Astrocyte (in vitro differentiated cells and primary cell): Measurements from ENCODE around the gene MCAM.

Experiments
- CTCF ChIP-seq: IDR thresholded peaks from 2 replicates; pipeline ENCODE4 v1.5.1; 2011; ENCODE audit warnings: low read depth, mild to moderate bottlenecking, inconsistent platforms, low read length, moderate library complexity; ENCODE audit not compliant: insufficient read depth
- EZH2 ChIP-seq: IDR thresholded peaks from 2 replicates; pipeline ENCODE4 v1.6.1; 2012; ENCODE audit warnings: mild to moderate bottlenecking, low read length, inconsistent platforms; ENCODE audit not compliant: insufficient read depth

GRCh38 chr11:119295178-119295577 lies 21.8 kb downstream of the MCAM start:
- TF ChIP-seq CTCF (no peak), EZH2 (no peak)
